Gastrocnemius medialis (tissue), 4 donors: Measurements from ENCODE around the gene FNIP2.

Source experiments
- POLR2A ChIP-seq, 2 donors: fragments of 450-650 bp; IDR thresholded peaks; one replicate each; pipeline ENCODE4 v1.6.1; 2017; ENCODE audit warnings: antibody characterized with exemption in 2 of 2, mild to moderate bottlenecking in 2 of 2, moderate library complexity in 2 of 2
- TF ChIP-seq, protein P1 (sequence below), 5 experiments: fragments of 450-650 bp in 3 of 5; fragments of 200-600 bp in 2 of 5; sonication (generic) in 2 of 5; IDR thresholded peaks in 4 of 5; conservative IDR thresholded peaks in 1 of 5; 1 replicate in 4 of 5; 2 replicates in 1 of 5; pipeline ENCODE4 v1.5.1; 2016 to 2019; ENCODE audit warnings: antibody characterized with exemption in 5 of 5, mild to moderate bottlenecking in 3 of 5, moderate library complexity in 3 of 5

DNA sequence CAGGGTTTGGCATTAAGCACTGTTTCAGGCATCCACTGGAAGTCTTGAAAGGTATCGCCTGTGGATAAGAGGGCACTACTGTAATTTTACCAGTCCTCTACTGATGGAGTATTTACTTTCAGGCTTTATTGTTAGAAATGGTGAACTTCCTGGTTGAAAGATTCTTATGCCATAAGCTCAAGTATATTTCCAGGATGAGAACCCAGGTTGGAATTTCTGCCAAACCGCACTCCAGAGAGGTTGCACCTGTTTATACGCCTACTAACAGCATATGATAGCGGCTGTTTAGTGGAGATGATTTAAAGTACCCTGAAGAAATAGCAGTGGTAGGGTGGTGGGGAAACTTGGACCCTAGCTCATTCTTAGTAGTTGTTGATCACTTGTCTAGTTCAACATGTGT is 9.9 kb downstream of the FNIP2 start:
- TF ChIP-seq, protein P1, sequence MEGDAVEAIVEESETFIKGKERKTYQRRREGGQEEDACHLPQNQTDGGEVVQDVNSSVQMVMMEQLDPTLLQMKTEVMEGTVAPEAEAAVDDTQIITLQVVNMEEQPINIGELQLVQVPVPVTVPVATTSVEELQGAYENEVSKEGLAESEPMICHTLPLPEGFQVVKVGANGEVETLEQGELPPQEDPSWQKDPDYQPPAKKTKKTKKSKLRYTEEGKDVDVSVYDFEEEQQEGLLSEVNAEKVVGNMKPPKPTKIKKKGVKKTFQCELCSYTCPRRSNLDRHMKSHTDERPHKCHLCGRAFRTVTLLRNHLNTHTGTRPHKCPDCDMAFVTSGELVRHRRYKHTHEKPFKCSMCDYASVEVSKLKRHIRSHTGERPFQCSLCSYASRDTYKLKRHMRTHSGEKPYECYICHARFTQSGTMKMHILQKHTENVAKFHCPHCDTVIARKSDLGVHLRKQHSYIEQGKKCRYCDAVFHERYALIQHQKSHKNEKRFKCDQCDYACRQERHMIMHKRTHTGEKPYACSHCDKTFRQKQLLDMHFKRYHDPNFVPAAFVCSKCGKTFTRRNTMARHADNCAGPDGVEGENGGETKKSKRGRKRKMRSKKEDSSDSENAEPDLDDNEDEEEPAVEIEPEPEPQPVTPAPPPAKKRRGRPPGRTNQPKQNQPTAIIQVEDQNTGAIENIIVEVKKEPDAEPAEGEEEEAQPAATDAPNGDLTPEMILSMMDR (IDR thresholded peaks at IDR 0.05 in 4 of 5, conservative IDR thresholded peaks at IDR 0.05 in 1 of 5), result no peak
- no peak for TF ChIP-seq POLR2A (IDR thresholded peaks at IDR 0.05)
